Hepatocyte (in vitro differentiated cells): ENCODE measurements around the gene TACO1.

ENCODE experiments used
- CTCF ChIP-seq: fragments of 200-600 bp; sonication (generic); IDR thresholded peaks from 2 replicates; pipeline ENCODE4 v1.5.1; 2016; ENCODE audit warnings: antibody characterized with exemption, mild to moderate bottlenecking; ENCODE audit not compliant: poor library complexity
- EZH2 ChIP-seq: fragments of 200-600 bp; sonication (generic); IDR thresholded peaks from 2 replicates; pipeline ENCODE4 v1.6.1; 2016; ENCODE audit warnings: antibody characterized with exemption, mild to moderate bottlenecking, borderline replicate concordance

- TF ChIP-seq EZH2: no peak
- TF ChIP-seq CTCF: no peak
Measured at GRCh38 chr17:63579633-63580032, 21.1 kb upstream of the TACO1 start.
